ENCODE data around the gene TNPO3. TPM values are rescaled to one million over a fixed set of nuclear protein-coding genes. Genes with fewer than 3 reads are reported as not detected.
"Not testable (repeated sequence)": the region's sequence is repeated elsewhere in the genome, so short reads cannot be mapped to it uniquely, and the experiment has no call there.

Gene TNPO3
- total and polyA plus RNA-seq, 2 donors from 2014 or later = 20.1 to 35.7 TPM

DNA sequence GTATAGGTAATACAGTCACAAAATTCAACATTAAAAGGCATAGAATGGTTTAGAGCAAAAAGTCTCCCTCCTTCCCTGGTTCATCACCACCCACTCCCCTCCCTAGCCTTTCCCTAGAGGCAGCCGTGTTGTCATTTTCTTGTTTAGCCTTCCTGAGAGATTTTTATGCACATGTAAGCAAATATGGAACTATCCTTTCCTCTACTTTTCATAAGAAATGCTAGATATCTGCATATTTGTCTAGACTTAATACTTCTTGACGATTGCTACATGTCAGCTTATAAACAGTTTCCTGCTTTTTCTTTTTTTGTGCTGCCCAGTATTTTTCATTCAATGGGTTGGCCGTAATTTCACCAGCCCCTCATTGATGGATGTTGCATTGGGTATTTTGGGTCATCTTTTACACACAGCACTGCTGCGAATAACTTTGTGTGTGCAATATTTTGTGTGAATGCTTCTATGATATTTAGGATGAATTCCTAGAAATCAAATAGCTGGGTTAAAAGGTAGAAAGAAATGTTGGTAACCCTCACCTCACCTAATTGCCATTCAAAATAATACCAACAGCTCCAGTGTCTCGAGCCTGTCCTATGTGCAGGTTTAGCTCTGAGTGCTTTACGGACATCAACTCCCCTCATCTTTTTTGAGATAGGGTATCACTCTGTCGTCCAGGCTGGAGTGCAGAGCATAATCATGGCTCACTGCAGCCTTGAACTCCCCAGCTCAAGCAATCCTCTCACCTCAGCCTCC, 110.2 kb downstream of the TNPO3 start:
- no peaks in the 10 kb centered on the region for H3K9me3 ChIP-seq (ENCODE audit: control insufficient read depth in 2 of 3, insufficient read depth in 1 of 3, low read length in 3 of 3)
- FAIRE-seq (no peak), DNase-seq (no peak)
- H3K36me3 ChIP-seq (ENCODE audit: control insufficient read depth in 2 of 3, insufficient read depth in 3 of 3, low read length in 3 of 3) = no peaks in the 10 kb centered on the region
- TF ChIP-seq, protein P1, sequence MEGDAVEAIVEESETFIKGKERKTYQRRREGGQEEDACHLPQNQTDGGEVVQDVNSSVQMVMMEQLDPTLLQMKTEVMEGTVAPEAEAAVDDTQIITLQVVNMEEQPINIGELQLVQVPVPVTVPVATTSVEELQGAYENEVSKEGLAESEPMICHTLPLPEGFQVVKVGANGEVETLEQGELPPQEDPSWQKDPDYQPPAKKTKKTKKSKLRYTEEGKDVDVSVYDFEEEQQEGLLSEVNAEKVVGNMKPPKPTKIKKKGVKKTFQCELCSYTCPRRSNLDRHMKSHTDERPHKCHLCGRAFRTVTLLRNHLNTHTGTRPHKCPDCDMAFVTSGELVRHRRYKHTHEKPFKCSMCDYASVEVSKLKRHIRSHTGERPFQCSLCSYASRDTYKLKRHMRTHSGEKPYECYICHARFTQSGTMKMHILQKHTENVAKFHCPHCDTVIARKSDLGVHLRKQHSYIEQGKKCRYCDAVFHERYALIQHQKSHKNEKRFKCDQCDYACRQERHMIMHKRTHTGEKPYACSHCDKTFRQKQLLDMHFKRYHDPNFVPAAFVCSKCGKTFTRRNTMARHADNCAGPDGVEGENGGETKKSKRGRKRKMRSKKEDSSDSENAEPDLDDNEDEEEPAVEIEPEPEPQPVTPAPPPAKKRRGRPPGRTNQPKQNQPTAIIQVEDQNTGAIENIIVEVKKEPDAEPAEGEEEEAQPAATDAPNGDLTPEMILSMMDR (IDR thresholded peaks at IDR 0.05; ENCODE audit: borderline replicate concordance, extremely low read depth, insufficient read depth) = no peak
- H3K27ac ChIP-seq (ENCODE audit: low read depth in 2 of 2, low read length in 2 of 2) = no peak overlapping the region
- no peaks in the 10 kb centered on the region for H3K27me3 ChIP-seq (ENCODE audit: control insufficient read depth, insufficient read depth, low read length)
- H3K9ac ChIP-seq (ENCODE audit: low read length in 3 of 3) = no peak overlapping the region
- no peak overlapping the region for H3K4me3 ChIP-seq (ENCODE audit: low read length in 3 of 3)
- intact Hi-C loops (cut with DNase I) = no loop called here
- H3K4me1 ChIP-seq (ENCODE audit: control insufficient read depth in 2 of 3, insufficient read depth in 2 of 3, low read depth in 1 of 3, low read length in 3 of 3) = peaks cover 0 to 6% (median 0%) of the 10 kb centered on the region in 3 donors

DNA sequence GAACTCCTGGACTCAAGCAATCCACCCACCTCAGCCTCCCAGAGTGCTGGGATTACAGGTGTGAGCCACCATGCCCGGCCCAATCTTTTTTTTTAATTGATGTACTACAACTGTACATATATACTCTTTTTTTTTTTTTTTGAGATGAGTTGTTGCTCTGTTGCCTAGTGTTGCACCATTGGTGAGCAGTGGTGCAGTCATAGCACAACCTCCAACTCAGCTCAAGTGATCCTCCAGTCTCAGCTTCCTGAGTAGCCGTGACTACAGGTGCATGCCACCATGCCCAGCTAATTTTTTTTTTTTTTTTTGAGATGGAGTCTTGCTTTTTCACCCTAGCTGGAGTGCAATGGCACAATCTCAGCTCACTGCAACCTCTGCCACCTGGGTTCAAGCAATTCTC, 111.7 kb downstream of the TNPO3 start:
- H3K27ac ChIP-seq (ENCODE audit: low read depth in 2 of 2, low read length in 2 of 2); H3K4me3 ChIP-seq (ENCODE audit: low read length in 3 of 3); FAIRE-seq; H3K36me3 ChIP-seq (ENCODE audit: control insufficient read depth in 2 of 3, insufficient read depth in 3 of 3, low read length in 3 of 3); H3K9me3 ChIP-seq (ENCODE audit: control insufficient read depth in 2 of 3, insufficient read depth in 1 of 3, low read length in 3 of 3); intact Hi-C loops (cut with DNase I); H3K27me3 ChIP-seq (ENCODE audit: control insufficient read depth, insufficient read depth, low read length); H3K4me1 ChIP-seq (ENCODE audit: control insufficient read depth in 2 of 3, insufficient read depth in 2 of 3, low read depth in 1 of 3, low read length in 3 of 3); H3K9ac ChIP-seq (ENCODE audit: low read length in 3 of 3); DNase-seq: not testable (repeated sequence)

DNA sequence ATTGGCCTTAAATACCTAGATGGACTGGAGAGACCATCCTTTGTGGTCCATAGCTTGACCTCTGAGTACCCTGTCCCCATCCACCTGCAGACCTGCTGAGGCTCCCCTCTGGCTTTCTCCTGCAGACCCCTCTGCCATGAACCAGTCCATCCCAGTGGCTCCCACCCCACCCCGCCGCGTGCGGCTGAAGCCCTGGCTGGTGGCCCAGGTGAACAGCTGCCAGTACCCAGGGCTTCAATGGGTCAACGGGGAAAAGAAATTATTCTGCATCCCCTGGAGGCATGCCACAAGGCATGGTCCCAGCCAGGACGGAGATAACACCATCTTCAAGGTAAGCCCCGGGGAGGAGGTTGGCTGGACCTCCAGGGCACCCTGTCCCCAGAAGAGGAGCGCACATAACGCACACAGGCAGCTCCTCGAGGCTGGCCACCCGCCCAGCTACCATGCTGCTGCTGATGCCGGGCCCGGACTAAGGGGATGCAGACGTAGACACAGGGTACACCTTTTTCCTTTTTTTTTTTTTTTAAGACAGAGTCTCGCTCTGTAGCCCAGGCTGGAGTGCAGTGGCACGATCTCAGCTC, 112.9 kb downstream of the TNPO3 start:
- Histone ChIP-seq H3K9me3 (ENCODE audit: control insufficient read depth in 2 of 3, insufficient read depth in 1 of 3, low read length in 3 of 3) (no peaks in the 10 kb centered on the region), H3K9ac (ENCODE audit: low read length in 3 of 3) (no peak overlapping the region), H3K4me1 (ENCODE audit: control insufficient read depth in 2 of 3, insufficient read depth in 2 of 3, low read depth in 1 of 3, low read length in 3 of 3) (peaks cover 0 to 13% (median 4%) of the 10 kb centered on the region in 3 donors), H3K4me3 (ENCODE audit: low read length in 3 of 3) (no peak overlapping the region), H3K27me3 (ENCODE audit: control insufficient read depth, insufficient read depth, low read length) (peaks cover 2% of the 10 kb centered on the region), H3K27ac (ENCODE audit: low read depth in 2 of 2, low read length in 2 of 2) (no peak overlapping the region), H3K36me3 (ENCODE audit: control insufficient read depth in 2 of 3, insufficient read depth in 3 of 3, low read length in 3 of 3) (no peaks in the 10 kb centered on the region)
- intact Hi-C loops (cut with DNase I) = no loop called here
- TF ChIP-seq, protein P1 (IDR thresholded peaks at IDR 0.05; ENCODE audit: borderline replicate concordance, extremely low read depth, insufficient read depth) = no peak
- DNase-seq (no peak), FAIRE-seq (no peak)

DNA sequence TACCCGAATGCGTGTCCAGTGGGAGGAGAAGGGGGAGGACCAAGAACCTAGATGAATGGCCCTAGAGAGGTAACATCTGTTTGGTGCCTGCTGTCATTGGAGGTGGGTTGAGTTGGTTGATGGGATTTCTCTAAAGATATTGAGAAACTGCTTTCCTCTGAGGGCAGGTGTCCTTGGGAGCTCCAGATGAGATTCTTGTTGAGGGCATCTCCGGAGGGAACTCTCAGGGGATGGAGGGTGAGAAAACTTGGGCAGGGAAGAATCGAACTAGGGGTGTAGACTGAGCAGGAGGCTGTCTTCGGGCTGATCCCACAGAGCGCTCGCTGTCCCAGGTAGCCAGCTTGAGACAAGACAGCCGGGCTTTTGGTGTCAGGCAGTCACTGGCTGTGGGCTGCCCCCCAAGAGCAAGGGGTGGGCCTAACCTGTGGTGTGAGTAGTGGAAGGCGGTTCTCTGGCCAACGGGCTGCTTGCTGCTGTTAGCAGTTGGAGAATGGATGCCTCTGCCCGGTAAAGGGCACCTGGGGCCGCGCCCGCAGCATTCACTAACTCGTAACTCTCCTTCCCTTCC, 113.5 kb downstream of the TNPO3 start:
- Histone ChIP-seq H3K4me1 (ENCODE audit: control insufficient read depth in 2 of 3, insufficient read depth in 2 of 3, low read depth in 1 of 3, low read length in 3 of 3) (peaks cover 0 to 13% (median 9%) of the 10 kb centered on the region in 3 donors), H3K27ac (ENCODE audit: low read depth in 2 of 2, low read length in 2 of 2) (no peak overlapping the region), H3K9ac (ENCODE audit: low read length in 3 of 3) (no peak overlapping the region), H3K9me3 (ENCODE audit: control insufficient read depth in 2 of 3, insufficient read depth in 1 of 3, low read length in 3 of 3) (no peaks in the 10 kb centered on the region), H3K27me3 (ENCODE audit: control insufficient read depth, insufficient read depth, low read length) (peaks cover 2% of the 10 kb centered on the region), H3K4me3 (ENCODE audit: low read length in 3 of 3) (no peak overlapping the region), H3K36me3 (ENCODE audit: control insufficient read depth in 2 of 3, insufficient read depth in 3 of 3, low read length in 3 of 3) (no peaks in the 10 kb centered on the region)
- TF ChIP-seq, protein P1 (IDR thresholded peaks at IDR 0.05; ENCODE audit: borderline replicate concordance, extremely low read depth, insufficient read depth) = no peak
- no peak for FAIRE-seq
- DNase-seq = no peak
- intact Hi-C loops (cut with DNase I) = no loop called here
